Trophoblast cell (in vitro differentiated cells and primary cell): ENCODE data around the gene TLE5.

ENCODE experiments used
- DNase-seq, 2 donors: peaks; one replicate each; pipeline ENCODE4 v3.0.0-alpha.2; 2016
- H2AFZ ChIP-seq: 2 replicates; pipeline ENCODE4 v1.6.1; 2013; ENCODE audit warnings: low read length, moderate library complexity, mild to moderate bottlenecking; ENCODE audit not compliant: insufficient read depth, poor library complexity
- H2AK5ac ChIP-seq: 2 replicates; pipeline ENCODE4 v1.6.1; 2013; ENCODE audit warnings: mild to moderate bottlenecking, low read length
- H2BK120ac ChIP-seq: 2 replicates; pipeline ENCODE4 v1.6.1; 2013; ENCODE audit warnings: low read length, mild to moderate bottlenecking, moderate library complexity; ENCODE audit not compliant: insufficient read depth, poor library complexity
- H2BK12ac ChIP-seq: 2 replicates; pipeline ENCODE4 v1.6.1; 2013; ENCODE audit warnings: mild to moderate bottlenecking, low read length, moderate library complexity
- H2BK5ac ChIP-seq: 2 replicates; pipeline ENCODE4 v1.6.1; 2013; ENCODE audit warnings: low read length, low read depth, moderate library complexity, mild to moderate bottlenecking; ENCODE audit not compliant: poor library complexity
- H3K14ac ChIP-seq: 2 replicates; pipeline ENCODE4 v1.6.1; 2013; ENCODE audit warnings: mild to moderate bottlenecking, low read length
- H3K18ac ChIP-seq: 2 replicates; pipeline ENCODE4 v1.6.1; 2013; ENCODE audit warnings: mild to moderate bottlenecking, low read length
- H3K23ac ChIP-seq: 2 replicates; pipeline ENCODE4 v1.6.1; 2013; ENCODE audit warnings: low read length
- H3K27ac ChIP-seq: 2 replicates; pipeline ENCODE4 v1.5.1; 2013; ENCODE audit warnings: low read depth, mild to moderate bottlenecking, inconsistent platforms, low read length, moderate library complexity
- H3K27me3 ChIP-seq: 2 replicates; pipeline ENCODE4 v1.6.1; 2013; ENCODE audit warnings: inconsistent platforms, mild to moderate bottlenecking, low read length, moderate library complexity; ENCODE audit not compliant: insufficient read depth
- H3K36me3 ChIP-seq, 2 experiments: 1 replicate in 1 of 2; 2 replicates in 1 of 2; pipeline ENCODE4 v1.6.1; 2013; ENCODE audit warnings: low read length in 2 of 2, mild to moderate bottlenecking in 2 of 2, moderate library complexity in 1 of 2; ENCODE audit not compliant: insufficient read depth in 2 of 2, control insufficient read depth in 1 of 2
- H3K4ac ChIP-seq: 2 replicates; pipeline ENCODE4 v1.6.1; 2013; ENCODE audit warnings: low read depth, mild to moderate bottlenecking, low read length, moderate library complexity
- H3K4me1 ChIP-seq, 2 experiments: 1 replicate in 1 of 2; 2 replicates in 1 of 2; pipeline ENCODE4 v1.6.1; 2013; ENCODE audit warnings: low read length in 2 of 2, mild to moderate bottlenecking in 2 of 2, moderate library complexity in 1 of 2; ENCODE audit not compliant: insufficient read depth in 2 of 2, control insufficient read depth in 1 of 2
- H3K4me2 ChIP-seq: 2 replicates; pipeline ENCODE4 v1.6.1; 2013; ENCODE audit warnings: inconsistent platforms, mild to moderate bottlenecking, low read length, moderate library complexity
- H3K4me3 ChIP-seq: 2 replicates; pipeline ENCODE4 v1.5.1; 2013; ENCODE audit warnings: mild to moderate bottlenecking, low read depth, low read length, inconsistent platforms
- H3K79me1 ChIP-seq: one replicate; pipeline ENCODE4 v1.6.1; 2013; ENCODE audit warnings: low read length
- H3K79me2 ChIP-seq: 2 replicates; pipeline ENCODE4 v1.6.1; 2013; ENCODE audit warnings: low read length, mild to moderate bottlenecking; ENCODE audit not compliant: control insufficient read depth, insufficient read depth, poor library complexity
- H3K9ac ChIP-seq: 2 replicates; pipeline ENCODE4 v1.6.1; 2013; ENCODE audit warnings: mild to moderate bottlenecking, low read length
- H3K9me3 ChIP-seq: 2 replicates; pipeline ENCODE4 v1.6.1; 2013; ENCODE audit warnings: low read depth, mild to moderate bottlenecking, control low read depth, inconsistent platforms, low read length; ENCODE audit not compliant: insufficient read depth
- H4K12ac ChIP-seq: 2 replicates; pipeline ENCODE4 v1.6.1; 2013; ENCODE audit warnings: low read depth, mild to moderate bottlenecking, low read length, moderate library complexity
- H4K8ac ChIP-seq: 2 replicates; pipeline ENCODE4 v1.6.1; 2013; ENCODE audit warnings: low read depth, mild to moderate bottlenecking, low read length, moderate library complexity
- H4K91ac ChIP-seq: one replicate; pipeline ENCODE4 v1.6.1; 2013; ENCODE audit warnings: low read depth, mild to moderate bottlenecking, low read length, moderate library complexity
- WGBS: extraction: QIAGEN DNeasy Blood & Tissue Kit; methylation state at CpG from one replicate; pipeline ENCODE4 v1.1.7; 2013; ENCODE audit warnings: missing lambda C conversion rate; ENCODE audit not compliant: insufficient read length, insufficient coverage; ENCODE audit errors: extremely low coverage; 5-methylcytosine and 5-hydroxymethylcytosine counted together

The TLE5 gene

GRCh38 chr19:3082331-3082730, 20.0 kb upstream of the TLE5 start:
- no peak for DNase-seq
- H3K4ac ChIP-seq, result no peak overlapping the region
- no peaks in the 10 kb centered on the region for H3K79me2 ChIP-seq
- no peak overlapping the region for H2BK120ac ChIP-seq
- H2BK5ac ChIP-seq, result no peak overlapping the region
- H3K9ac ChIP-seq, result no peak overlapping the region
- H3K14ac ChIP-seq, result no peak overlapping the region
- no peak overlapping the region for H3K27ac ChIP-seq
- H3K4me2 ChIP-seq, result no peak overlapping the region
- WGBS, result no CpG with 5 or more reads among the region's 10 CpGs
- no peaks in the 10 kb centered on the region for H3K79me1 ChIP-seq
- H2BK12ac ChIP-seq, result no peak overlapping the region
- H2AFZ ChIP-seq, result no peak overlapping the region
- no peak overlapping the region for H4K8ac ChIP-seq
- no peak overlapping the region for H3K18ac ChIP-seq
- no peaks in the 10 kb centered on the region for H3K27me3 ChIP-seq
- no peak overlapping the region for H3K4me3 ChIP-seq
- H3K9me3 ChIP-seq, result peaks cover 3% of the 10 kb centered on the region
- H2AK5ac ChIP-seq, result no peak overlapping the region
- H4K12ac ChIP-seq, result no peak overlapping the region
- H3K36me3 ChIP-seq, result no peaks in the 10 kb centered on the region
- no peaks in the 10 kb centered on the region for H3K4me1 ChIP-seq
- no peak overlapping the region for H4K91ac ChIP-seq
- no peak overlapping the region for H3K23ac ChIP-seq

- WGBS, result no CpG with 5 or more reads among the region's 12 CpGs
- H2BK120ac ChIP-seq, result no peak overlapping the region
- H3K4me2 ChIP-seq, result no peak overlapping the region
- no peak for DNase-seq
- no peak overlapping the region for H3K23ac ChIP-seq
- H3K79me1 ChIP-seq, result no peaks in the 10 kb centered on the region
- no peak overlapping the region for H2AK5ac ChIP-seq
- no peak overlapping the region for H3K14ac ChIP-seq
- H3K27me3 ChIP-seq, result no peaks in the 10 kb centered on the region
- H3K79me2 ChIP-seq, result no peaks in the 10 kb centered on the region
- no peaks in the 10 kb centered on the region for H3K4me1 ChIP-seq
- no peak overlapping the region for H3K18ac ChIP-seq
- no peak overlapping the region for H2BK12ac ChIP-seq
- H4K91ac ChIP-seq, result no peak overlapping the region
- H2BK5ac ChIP-seq, result no peak overlapping the region
- H3K27ac ChIP-seq, result no peak overlapping the region
- peaks cover 3% of the 10 kb centered on the region for H3K9me3 ChIP-seq
- H4K8ac ChIP-seq, result no peak overlapping the region
- H3K4ac ChIP-seq, result no peak overlapping the region
- H4K12ac ChIP-seq, result no peak overlapping the region
- H3K4me3 ChIP-seq, result no peak overlapping the region
- H3K9ac ChIP-seq, result no peak overlapping the region
- H2AFZ ChIP-seq, result no peak overlapping the region
- no peaks in the 10 kb centered on the region for H3K36me3 ChIP-seq
Observed at GRCh38 chr19:3080286-3080685, 18.0 kb upstream of the TLE5 start.

- Histone ChIP-seq H2BK5ac (no peak overlapping the region), H3K9me3 (peaks cover 3% of the 10 kb centered on the region), H3K27me3 (no peaks in the 10 kb centered on the region), H3K4me1 (no peaks in the 10 kb centered on the region), H2BK120ac (no peak overlapping the region), H3K27ac (no peak overlapping the region), H2AK5ac (no peak overlapping the region), H4K12ac (no peak overlapping the region), H3K9ac (no peak overlapping the region), H3K36me3 (no peaks in the 10 kb centered on the region), H4K91ac (no peak overlapping the region), H3K4me2 (no peak overlapping the region), H2AFZ (no peak overlapping the region), H3K23ac (no peak overlapping the region), H3K4ac (no peak overlapping the region), H3K79me2 (no peaks in the 10 kb centered on the region), H2BK12ac (no peak overlapping the region), H3K79me1 (no peaks in the 10 kb centered on the region), H3K14ac (no peak overlapping the region), H4K8ac (no peak overlapping the region), H3K18ac (no peak overlapping the region), H3K4me3 (no peak overlapping the region)
- WGBS, result no CpG with 5 or more reads among the region's 4 CpGs
- DNase-seq, result no peak
Observed at GRCh38 chr19:3079578-3079977, 17.3 kb upstream of the TLE5 start.

GRCh38 chr19:3075605-3076431, 13.5 kb upstream of the TLE5 start:
- Histone ChIP-seq H3K14ac (no peak overlapping the region), H4K12ac (no peak overlapping the region), H3K27me3 (no peaks in the 10 kb centered on the region), H3K27ac (no peak overlapping the region), H2BK12ac (no peak overlapping the region), H2AK5ac (no peak overlapping the region), H3K23ac (no peak overlapping the region), H2BK5ac (no peak overlapping the region), H3K4me3 (no peak overlapping the region), H3K4me2 (peak overlapping the region; percentile 26), H3K9me3 (no peaks in the 10 kb centered on the region), H3K9ac (no peak overlapping the region), H3K18ac (no peak overlapping the region), H4K8ac (no peak overlapping the region), H2BK120ac (no peak overlapping the region), H3K36me3 (no peaks in the 10 kb centered on the region), H3K79me1 (no peaks in the 10 kb centered on the region), H3K79me2 (no peaks in the 10 kb centered on the region), H4K91ac (no peak overlapping the region), H2AFZ (no peak overlapping the region), H3K4me1 (no peaks in the 10 kb centered on the region), H3K4ac (no peak overlapping the region)
- peak; percentile 54 to 75 for DNase-seq
- no CpG with 5 or more reads among the region's 41 CpGs for WGBS
